Measurements from ENCODE around the gene TNIK.

TNIK gene

DNA sequence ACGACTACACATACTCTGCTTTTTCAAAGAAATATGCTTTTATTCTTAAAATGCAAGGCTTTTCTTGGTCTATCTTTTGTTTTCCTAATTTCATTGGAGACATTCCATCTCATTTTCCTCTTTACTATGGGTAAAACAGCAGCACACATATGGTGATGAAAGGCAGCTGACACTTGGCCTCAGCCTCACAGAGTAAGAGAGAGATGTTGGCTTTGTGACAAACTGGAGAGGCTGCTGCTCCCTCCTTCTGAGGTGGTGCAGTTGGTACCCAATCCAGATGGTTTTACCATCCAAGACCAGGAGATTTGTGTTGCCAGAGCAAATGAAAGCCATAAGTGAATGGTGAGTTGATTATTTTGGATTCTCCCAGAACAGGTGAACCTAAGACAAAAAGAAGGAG is 420.5 kb downstream of the TNIK start:
- Histone ChIP-seq H3K9me3 (no peaks in the 10 kb centered on the region), H3K27me3 (no peaks in the 10 kb centered on the region; the same call in 1 of the 2 replicates), H3K4me1 (peaks cover 6% of the 10 kb centered on the region), H3K36me3 (no peaks in the 10 kb centered on the region), H3K4me3 (ENCODE audit: low read depth, low read length) (no peak overlapping the region)
- no peak for DNase-seq
- TF ChIP-seq, protein P1, sequence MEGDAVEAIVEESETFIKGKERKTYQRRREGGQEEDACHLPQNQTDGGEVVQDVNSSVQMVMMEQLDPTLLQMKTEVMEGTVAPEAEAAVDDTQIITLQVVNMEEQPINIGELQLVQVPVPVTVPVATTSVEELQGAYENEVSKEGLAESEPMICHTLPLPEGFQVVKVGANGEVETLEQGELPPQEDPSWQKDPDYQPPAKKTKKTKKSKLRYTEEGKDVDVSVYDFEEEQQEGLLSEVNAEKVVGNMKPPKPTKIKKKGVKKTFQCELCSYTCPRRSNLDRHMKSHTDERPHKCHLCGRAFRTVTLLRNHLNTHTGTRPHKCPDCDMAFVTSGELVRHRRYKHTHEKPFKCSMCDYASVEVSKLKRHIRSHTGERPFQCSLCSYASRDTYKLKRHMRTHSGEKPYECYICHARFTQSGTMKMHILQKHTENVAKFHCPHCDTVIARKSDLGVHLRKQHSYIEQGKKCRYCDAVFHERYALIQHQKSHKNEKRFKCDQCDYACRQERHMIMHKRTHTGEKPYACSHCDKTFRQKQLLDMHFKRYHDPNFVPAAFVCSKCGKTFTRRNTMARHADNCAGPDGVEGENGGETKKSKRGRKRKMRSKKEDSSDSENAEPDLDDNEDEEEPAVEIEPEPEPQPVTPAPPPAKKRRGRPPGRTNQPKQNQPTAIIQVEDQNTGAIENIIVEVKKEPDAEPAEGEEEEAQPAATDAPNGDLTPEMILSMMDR (IDR thresholded peaks at IDR 0.05; ENCODE audit: low read depth, low read length) = no peak

DNA sequence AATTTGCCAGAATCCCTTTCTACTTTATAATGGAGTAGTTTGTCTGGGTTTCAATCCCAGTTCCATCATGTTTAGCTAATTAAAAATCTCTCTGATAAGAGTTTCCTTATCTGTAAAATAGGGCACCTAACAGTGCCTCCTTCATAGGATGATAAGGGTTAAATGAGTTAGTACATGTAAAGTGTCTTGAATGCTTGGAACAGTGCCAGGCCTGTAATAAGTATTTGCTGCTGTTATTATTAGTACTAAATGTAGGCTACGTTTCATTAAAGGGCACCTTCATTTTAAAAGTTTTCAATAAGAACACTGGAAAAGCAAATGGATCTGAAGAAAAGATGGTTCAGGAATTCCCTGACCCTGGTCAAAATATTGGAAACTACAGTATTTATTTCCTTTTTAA is 421.9 kb downstream of the TNIK start:
- Histone ChIP-seq H3K4me3 (ENCODE audit: low read depth, low read length) (no peak overlapping the region), H3K36me3 (no peaks in the 10 kb centered on the region), H3K4me1 (peaks cover 6% of the 10 kb centered on the region), H3K27me3 (no peaks in the 10 kb centered on the region; the same call in 1 of the 2 replicates), H3K9me3 (no peaks in the 10 kb centered on the region)
- DNase-seq = no peak
- TF ChIP-seq, protein P1 (IDR thresholded peaks at IDR 0.05; ENCODE audit: low read depth, low read length) = no peak

DNA sequence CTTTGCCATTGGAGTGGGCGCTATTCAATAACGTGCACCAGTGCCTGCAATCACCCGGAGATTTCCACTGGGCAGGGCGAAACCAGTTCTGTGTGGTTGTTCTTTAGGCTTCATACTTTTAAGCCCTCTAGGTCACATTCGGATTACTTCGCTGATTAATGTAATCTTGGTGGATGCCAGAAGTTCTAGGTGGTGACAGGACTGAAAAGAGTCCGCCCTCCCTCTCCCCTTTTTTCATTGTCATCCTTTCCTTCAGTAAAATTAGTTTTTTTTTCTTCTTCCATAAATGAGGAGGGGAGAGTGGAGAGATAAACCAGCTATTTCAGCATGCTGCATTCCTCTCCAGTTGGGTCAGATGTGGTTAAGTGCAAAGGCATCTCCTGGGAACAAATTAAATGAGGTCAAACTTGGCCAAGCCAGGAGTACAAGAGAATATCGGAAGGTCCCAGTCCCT is 431.4 kb downstream of the TNIK start:
- H3K36me3 ChIP-seq = no peaks in the 10 kb centered on the region
- H3K27me3 ChIP-seq = no peaks in the 10 kb centered on the region
- peak overlapping the region; percentile 54 for H3K4me3 ChIP-seq (ENCODE audit: low read depth, low read length)
- no peaks in the 10 kb centered on the region for H3K4me1 ChIP-seq
- H3K9me3 ChIP-seq = no peaks in the 10 kb centered on the region
- TF ChIP-seq, protein P1 (IDR thresholded peaks at IDR 0.05; ENCODE audit: low read depth, low read length) = no peak
- no peak for DNase-seq

DNA sequence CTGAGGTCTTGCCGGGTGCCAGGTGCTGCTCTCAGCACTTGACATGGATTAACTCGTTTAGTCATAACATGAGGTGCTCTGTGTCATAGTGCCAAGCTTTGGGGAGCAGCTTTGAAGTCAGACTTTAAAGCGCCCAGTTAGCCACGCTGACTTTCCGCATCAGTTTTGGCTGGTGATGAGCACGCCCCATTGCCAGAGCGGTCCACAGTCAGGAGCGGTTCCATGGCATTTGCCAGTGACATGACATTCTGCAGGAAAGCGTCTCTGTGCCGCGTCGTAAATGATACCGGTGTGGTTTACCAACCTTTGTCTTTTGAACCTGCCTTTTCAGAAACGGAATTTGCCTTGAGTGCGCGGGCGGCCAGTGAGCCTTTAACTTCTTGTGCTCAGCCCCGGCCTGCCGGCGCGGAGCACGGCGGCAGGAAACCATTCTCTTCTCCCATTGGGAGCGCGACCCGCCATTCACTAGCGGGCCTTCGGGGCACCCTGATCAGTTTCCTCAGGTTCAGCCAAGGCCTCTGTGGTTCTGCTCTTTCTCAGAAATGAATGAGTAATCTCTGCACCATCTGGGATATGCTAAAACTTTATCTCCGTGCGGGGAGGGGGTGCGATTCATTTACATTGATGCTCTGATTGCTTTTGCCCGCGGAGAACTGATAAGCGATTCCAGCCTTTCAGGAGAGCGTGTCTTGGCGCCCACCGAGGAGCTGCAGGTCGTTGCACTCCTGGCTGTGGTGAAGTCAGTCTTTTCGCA is 432.0 kb downstream of the TNIK start:
- Histone ChIP-seq H3K27me3 (no peaks in the 10 kb centered on the region), H3K4me3 (ENCODE audit: low read depth, low read length) (peak overlapping the region; percentile 54), H3K9me3 (no peaks in the 10 kb centered on the region), H3K4me1 (no peaks in the 10 kb centered on the region), H3K36me3 (no peaks in the 10 kb centered on the region)
- TF ChIP-seq, protein P1 (IDR thresholded peaks at IDR 0.05; ENCODE audit: low read depth, low read length) = no peak
- DNase-seq = peak; percentile 57

DNA sequence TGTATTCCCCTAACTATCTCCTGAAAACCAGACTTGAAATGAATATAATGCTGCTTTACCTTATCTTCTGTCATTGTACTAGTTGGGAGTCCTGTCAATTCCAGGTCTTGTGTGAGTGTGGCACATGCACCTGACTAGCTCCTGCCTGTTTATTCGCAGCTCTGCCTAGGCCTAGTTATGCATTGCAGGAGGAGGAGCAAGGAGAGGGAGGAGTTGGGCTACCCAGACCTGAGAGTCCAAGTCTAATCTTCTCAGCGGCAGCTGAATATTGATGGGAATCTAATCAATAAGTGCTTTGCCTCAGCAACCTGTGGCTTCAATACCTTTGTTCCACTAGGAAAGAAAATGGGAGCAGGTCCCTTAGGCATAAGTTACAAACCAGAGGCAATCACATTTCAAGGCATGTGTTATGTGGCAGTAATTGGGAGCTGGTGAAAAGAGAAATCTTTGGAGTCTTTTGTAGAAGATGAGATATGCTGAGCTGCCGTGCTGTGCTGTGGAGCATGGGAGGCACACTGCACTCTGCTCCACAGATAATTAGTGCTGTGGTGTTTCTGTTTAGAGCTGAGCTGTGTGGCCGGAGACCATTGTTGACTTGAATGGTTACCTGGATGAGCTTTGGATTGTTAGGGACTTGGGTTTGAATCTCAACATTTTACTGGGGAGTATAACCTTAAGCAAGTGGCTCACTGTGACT is 433.5 kb downstream of the TNIK start, which contains the start of gene SLC2A2:
SLC2A2 (minus strand) TSS at position 124 of the 697 bp plus-strand sequence; CDS start at position 74, 50 bp downstream.
- Histone ChIP-seq H3K27me3 (no peaks in the 10 kb centered on the region), H3K4me1 (no peaks in the 10 kb centered on the region), H3K36me3 (no peaks in the 10 kb centered on the region), H3K9me3 (no peaks in the 10 kb centered on the region), H3K4me3 (ENCODE audit: low read depth, low read length) (no peak within 1 kb of the TSS)
- TF ChIP-seq, protein P1 (IDR thresholded peaks at IDR 0.05; ENCODE audit: low read depth, low read length) = no peak
- no peak for DNase-seq

DNA sequence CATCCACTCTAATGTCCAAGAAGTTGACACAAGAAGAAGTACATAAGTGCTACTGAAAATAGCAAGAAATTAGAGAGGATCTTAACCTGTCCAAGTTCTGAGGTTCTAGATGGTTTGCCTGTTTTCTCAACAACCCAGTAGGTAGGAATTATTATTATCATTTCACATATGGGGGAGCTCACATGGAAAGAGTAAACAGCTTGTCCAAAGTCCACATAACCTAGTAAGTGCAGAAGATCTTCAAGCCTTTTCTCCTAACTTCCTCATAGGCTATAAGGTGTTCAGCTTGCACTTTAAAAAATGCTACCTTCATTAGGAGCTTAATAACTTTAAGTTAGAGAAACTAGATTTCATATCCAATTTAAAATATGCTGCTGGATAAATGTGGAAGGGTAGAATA is 436.6 kb downstream of the TNIK start:
- H3K27me3 ChIP-seq = no peaks in the 10 kb centered on the region
- no peak overlapping the region for H3K4me3 ChIP-seq (ENCODE audit: low read depth, low read length)
- H3K4me1 ChIP-seq = no peaks in the 10 kb centered on the region
- no peaks in the 10 kb centered on the region for H3K9me3 ChIP-seq
- no peak for DNase-seq
- no peaks in the 10 kb centered on the region for H3K36me3 ChIP-seq
- TF ChIP-seq, protein P1 (IDR thresholded peaks at IDR 0.05; ENCODE audit: low read depth, low read length) = no peak
